ENCODE measurements around the gene RRP1.
A peak's percentile ranks its signal among the peaks of the same experiment; 100 is the strongest.

RRP1 gene

GRCh38 chr21:43803558-43804300 lies 14.4 kb downstream of the RRP1 start:
- no peak for DNase-seq

GRCh38 chr21:43805275-43805800 lies 16.0 kb downstream of the RRP1 start:
- no peak for DNase-seq

- no peak for DNase-seq
Observed at GRCh38 chr21:43806017-43806710, 16.8 kb downstream of the RRP1 start.

GRCh38 chr21:43808367-43808766 lies 19.0 kb downstream of the RRP1 start:
- no peak for DNase-seq

- no peak for DNase-seq
Observed at GRCh38 chr21:43808832-43809251, 19.5 kb downstream of the RRP1 start.

GRCh38 chr21:43809346-43809799 lies 20.0 kb downstream of the RRP1 start:
- DNase-seq: no peak

GRCh38 chr21:43809853-43810504 lies 20.6 kb downstream of the RRP1 start:
- no peak for DNase-seq

- DNase-seq: peak; percentile 87
Observed at GRCh38 chr21:43810505-43811261, 21.3 kb downstream of the RRP1 start.

- DNase-seq: no peak
Observed at GRCh38 chr21:43811262-43812105, 22.1 kb downstream of the RRP1 start.

GRCh38 chr21:43812139-43812821 lies 22.9 kb downstream of the RRP1 start:
- no peak for DNase-seq

- DNase-seq: no peak
Observed at GRCh38 chr21:43812957-43813655, 23.7 kb downstream of the RRP1 start.

- no peak for DNase-seq
Observed at GRCh38 chr21:43813656-43813980, 24.2 kb downstream of the RRP1 start.

- no peak for DNase-seq
Observed at GRCh38 chr21:43814215-43815106, 25.1 kb downstream of the RRP1 start.

- peak; percentile 51 for DNase-seq
Observed at GRCh38 chr21:43815107-43815613, 25.8 kb downstream of the RRP1 start.

GRCh38 chr21:43815991-43816390 lies 26.6 kb downstream of the RRP1 start:
- DNase-seq: no peak

- DNase-seq: no peak
Observed at GRCh38 chr21:43816611-43817071, 27.3 kb downstream of the RRP1 start.

GRCh38 chr21:43817157-43818086 lies 28.0 kb downstream of the RRP1 start:
- DNase-seq: no peak

- no peak for DNase-seq
Observed at GRCh38 chr21:43818685-43819084, 29.3 kb downstream of the RRP1 start.
